Heart left ventricle (tissue), 16 donors: ENCODE measurements around the gene KRTAP10-1. TPM values are rescaled to one million over a fixed set of nuclear protein-coding genes. Genes with fewer than 3 reads are reported as not detected.

Source experiments
- ATAC-seq, 4 donors: fragments of 200-7000 bp; cut with Tn5 transposase; one replicate each; pipeline ENCODE4 v1.9.1; 2020 to 2022; ENCODE audit warnings: moderate library complexity in 4 of 4, mild to moderate bottlenecking in 3 of 4, moderate number of reproducible peaks in 1 of 4
- DNase-seq, 5 donors: peaks; one replicate each; pipeline ENCODE4 v3.0.0-alpha.2; 2020
- H3K27ac ChIP-seq, 12 donors: fragments of 200-600 bp; sonication (generic) in 4 of 12; one replicate each; pipeline versions ENCODE4 v1.5.0 to v1.8.0; 2016 to 2022; ENCODE audit warnings: mild to moderate bottlenecking in 2 of 12
- H3K27me3 ChIP-seq, 9 donors: fragments of 200-600 bp; sonication (generic) in 2 of 9; one replicate each; pipeline versions ENCODE4 v1.5.1 to v1.8.0; 2016 to 2022; ENCODE audit warnings: mild to moderate bottlenecking in 3 of 9
- H3K36me3 ChIP-seq, 9 donors: fragments of 200-600 bp; sonication (generic) in 2 of 9; one replicate each; pipeline versions ENCODE4 v1.5.0 to v1.8.0; 2018 to 2022; ENCODE audit warnings: mild to moderate bottlenecking in 2 of 9
- H3K4me1 ChIP-seq, 12 donors: fragments of 200-600 bp; sonication (generic) in 4 of 12; one replicate each; pipeline versions ENCODE4 v1.5.0 to v1.8.0; 2016 to 2022; ENCODE audit warnings: mild to moderate bottlenecking in 3 of 12
- H3K4me3 ChIP-seq, 12 donors: fragments of 200-600 bp; sonication (generic) in 4 of 12; one replicate each; pipeline versions ENCODE4 v1.5.0 to v1.8.0; 2017 to 2022; ENCODE audit warnings: mild to moderate bottlenecking in 9 of 12, moderate library complexity in 4 of 12
- H3K9me3 ChIP-seq, 12 donors: fragments of 200-600 bp; sonication (generic) in 4 of 12; one replicate each; pipeline versions ENCODE4 v1.5.0 to v1.8.0; 2016 to 2022; ENCODE audit warnings: mild to moderate bottlenecking in 1 of 12
- CTCF ChIP-seq, 12 donors: fragments of 200-600 bp; sonication (generic) in 4 of 12; IDR thresholded peaks; one replicate each; pipeline versions ENCODE4 v1.5.0 to v1.8.0; 2018 to 2022; ENCODE audit warnings: antibody characterized with exemption in 12 of 12, mild to moderate bottlenecking in 5 of 12
- POLR2A ChIP-seq, 2 donors: fragments of 450-650 bp; IDR thresholded peaks; one replicate each; pipeline ENCODE4 v1.6.1; 2017; ENCODE audit warnings: antibody characterized with exemption in 2 of 2, mild to moderate bottlenecking in 2 of 2, moderate library complexity in 2 of 2
- WGBS, 4 donors: extraction: QIAGEN DNeasy Blood & Tissue Kit in 2 of 4; methylation state at CpG; one replicate each; pipeline versions ENCODE4 v1.1.5 to v1.1.7; 2013 to 2018; 5-methylcytosine and 5-hydroxymethylcytosine counted together
- intact Hi-C, 10 donors: fragments of 100-400 bp; cut with DNase I; formaldehyde crosslinking; loops; one replicate each; pipeline versions ENCODE4 v1.11.1 to v1.14.2; 2022
- polyA plus RNA-seq, 2 donors: library from polyadenylated mRNA; stranded (reverse); fragments of 200-250 nt; gene quantifications; one replicate each; pipeline ENCODE4 v1.2.3, GENCODE V29; 2013
- total RNA-seq, 9 donors: library from RNA; depleted of rRNA in 2 of 9; stranded (reverse); fragments of >200 nt in 2 of 9; fragmentation: NEBNext Ultra II Directional in 3 of 9; extraction: Animal tissue kit (Norgen Biotek cat#: 25700) in 3 of 9; gene quantifications; one replicate each; pipeline versions ENCODE4 v1.1.0 to v1.2.4, GENCODE V29; 2016 to 2023
- donor health status: ischemic (EF 13 %, LVEDD 7.1; RV severe dilation, severe dysfunction).
- donor health status: healthy with polysubstance abuse.
- donor health status: DM: no; HTN: yes; CAD: no.
- donor health status: DM: no; HTN: no; CAD: no.
- donor health status: ischemic (EF 25% LVEDD 6.9; RV normal size, moderate dysfunction).
- donor health status: ischemic (EF 25% LVEDD 5.7; RV mildly dilated, moderate dysfunction).
- donor health status: healthy.
- donor health status: DM: yes; HTN: yes; CAD: no.
- donor health status: ischemic (EF 35%, LVEDD 5.7; RV mildly dilated, moderate dysfunction).
- donor health status: nonischemic (EF 11% LVEDD 7.7; RV severe dilation, severe dysfunction).
- donor health status: DM: yes; HTN: yes; CAD: no.
- donor health status: PGD.
- donor health status: ischemic (EF 29% LVEDD 5.4; RV normal size, mild dysfunction).
- donor health status: nonischemic (EF 23%, LVEDD 6.1; RV moderate dilation, normal function).

Gene KRTAP10-1
- total and polyA plus RNA-seq, 11 donors = not detected

- DNase-seq (peak in 1 of 5 donors; percentile 21), ATAC-seq (no peak)
- Histone ChIP-seq H3K4me1 (no peaks in the 10 kb centered on the region), H3K27me3 (peaks cover 0 to 13% (median 0%) of the 10 kb centered on the region in 9 donors), H3K36me3 (no peaks in the 10 kb centered on the region), H3K4me3 (no peak overlapping the region), H3K9me3 (no peaks in the 10 kb centered on the region), H3K27ac (no peak overlapping the region)
- intact Hi-C loops = no loop called here
- TF ChIP-seq CTCF (IDR thresholded peaks at IDR 0.05) (no peak), POLR2A (IDR thresholded peaks at IDR 0.05) (no peak)
- 82 to 87% (median 85%) methylated on average over 5 to 10 of the region's 10 CpGs for WGBS, 4 donors
Measured at GRCh38 chr21:44528634-44528995, 11.4 kb downstream of the KRTAP10-1 start.

GRCh38 chr21:44527983-44528633 lies 11.9 kb downstream of the KRTAP10-1 start:
- H3K27me3 ChIP-seq = peaks cover 0 to 13% (median 0%) of the 10 kb centered on the region in 9 donors
- H3K27ac ChIP-seq = no peak overlapping the region
- no peaks in the 10 kb centered on the region for H3K36me3 ChIP-seq
- no peaks in the 10 kb centered on the region for H3K4me1 ChIP-seq
- ATAC-seq (no peak), DNase-seq (peak in 3 of 5 donors; percentile 14 to 51 (median 25))
- WGBS, 4 donors = 81 to 87% (median 84%) methylated on average over 11 to 18 of the region's 18 CpGs
- no peak for TF ChIP-seq CTCF (IDR thresholded peaks at IDR 0.05)
- TF ChIP-seq POLR2A (IDR thresholded peaks at IDR 0.05) = no peak
- H3K9me3 ChIP-seq = no peaks in the 10 kb centered on the region
- no peak overlapping the region for H3K4me3 ChIP-seq
- intact Hi-C loops = no loop called here

- Histone ChIP-seq H3K4me3 (no peak overlapping the region), H3K4me1 (no peaks in the 10 kb centered on the region), H3K27me3 (peaks cover 0 to 13% (median 0%) of the 10 kb centered on the region in 9 donors), H3K36me3 (no peaks in the 10 kb centered on the region), H3K27ac (no peak overlapping the region), H3K9me3 (no peaks in the 10 kb centered on the region)
- ATAC-seq (no peak), DNase-seq (peak in 3 of 5 donors; percentile 12 to 33 (median 19))
- intact Hi-C loops = no loop called here
- no peak for TF ChIP-seq POLR2A (IDR thresholded peaks at IDR 0.05)
- TF ChIP-seq CTCF (IDR thresholded peaks at IDR 0.05) = no peak
- WGBS, 4 donors = 85 to 86% (median 85%) methylated on average over 36 to 37 of the region's 37 CpGs
Measured at GRCh38 chr21:44527156-44527982, 12.6 kb downstream of the KRTAP10-1 start.
